ENCODE measurements around the gene AP1M2. TPM values are rescaled to one million over a fixed set of nuclear protein-coding genes. Genes with fewer than 3 reads are reported as not detected.
A peak's percentile ranks its signal among the peaks of the same experiment; 100 is the strongest.

The AP1M2 gene
- total and polyA plus RNA-seq, 7 experiments from 2014 or later: not detected

- no peak for DNase-seq
- H3K4me3 ChIP-seq (ENCODE audit: low read length): no peak overlapping the region
- intact Hi-C loops (cut with micrococcal nuclease): no loop called here
- H3K27me3 ChIP-seq (ENCODE audit: control insufficient read depth in 2 of 2, insufficient read depth in 2 of 2, low read length in 2 of 2): no peaks in the 10 kb centered on the region
- ChIA-PET CTCF (no interaction called here), POLR2A (interaction anchor here (1.0 to 1.2 kb wide), 2 partner anchors 10 to 59 kb away, joined by 3 read pairs; no protein-coding TSS in a partner anchor)
- Mint-ChIP-seq H3K36me3 (peaks cover 0 to 2% (median 0%) of the 10 kb centered on the region in 5 donors), H3K4me3 (peak overlapping the region in 1 of 10 donors; percentile 41), H3K4me1 (peaks cover 6 to 22% (median 16%) of the 10 kb centered on the region in 7 donors), H3K27ac (peak overlapping the region in 1 of 9 donors; percentile 78), H3K27me3 (peaks cover 0 to 4% (median 0%) of the 10 kb centered on the region in 5 donors), H3K9me3 (no peaks in the 10 kb centered on the region)
- ATAC-seq: no peak
- no peaks in the 10 kb centered on the region for H3K9me3 ChIP-seq (ENCODE audit: control insufficient read depth in 2 of 3, low read length in 3 of 3)
- H3K27ac ChIP-seq (ENCODE audit: low read depth, low read length): no peak overlapping the region
- H3K36me3 ChIP-seq (ENCODE audit: control insufficient read depth in 2 of 3, insufficient read depth in 3 of 3, low read length in 3 of 3): no peaks in the 10 kb centered on the region
- H3K4me1 ChIP-seq (ENCODE audit: control insufficient read depth in 2 of 2, insufficient read depth in 2 of 2, low read length in 2 of 2): peaks cover 12 to 13% of the 10 kb centered on the region in 2 donors
Observed at GRCh38 chr19:10593820-10594637, 6.9 kb upstream of the AP1M2 start.

- peaks cover 12 to 13% of the 10 kb centered on the region in 2 donors for H3K4me1 ChIP-seq (ENCODE audit: control insufficient read depth in 2 of 2, insufficient read depth in 2 of 2, low read length in 2 of 2)
- DNase-seq (no peak), ATAC-seq (no peak)
- H3K4me3 Mint-ChIP-seq: no peak overlapping the region
- peaks cover 0 to 2% (median 0%) of the 10 kb centered on the region in 5 donors for H3K36me3 Mint-ChIP-seq
- H3K36me3 ChIP-seq (ENCODE audit: control insufficient read depth in 2 of 3, insufficient read depth in 3 of 3, low read length in 3 of 3): no peaks in the 10 kb centered on the region
- H3K9me3 Mint-ChIP-seq: no peaks in the 10 kb centered on the region
- no peak overlapping the region for H3K27ac Mint-ChIP-seq
- intact Hi-C loops (cut with micrococcal nuclease): no loop called here
- H3K9me3 ChIP-seq (ENCODE audit: control insufficient read depth in 2 of 3, low read length in 3 of 3): no peaks in the 10 kb centered on the region
- peaks cover 6 to 22% (median 16%) of the 10 kb centered on the region in 7 donors for H3K4me1 Mint-ChIP-seq
- POLR2A ChIA-PET: interaction anchor here (1.2 kb wide), 2 partner anchors 9 to 10 kb away, joined by 3 to 4 read pairs; no protein-coding TSS in a partner anchor
- H3K27me3 ChIP-seq (ENCODE audit: control insufficient read depth in 2 of 2, insufficient read depth in 2 of 2, low read length in 2 of 2): no peaks in the 10 kb centered on the region
- no peak overlapping the region for H3K27ac ChIP-seq (ENCODE audit: low read depth, low read length)
- CTCF ChIA-PET: interaction anchor here (1.0 kb wide), 1 partner anchor 12 kb away, joined by 3 read pairs; no protein-coding TSS in a partner anchor
- H3K27me3 Mint-ChIP-seq: peaks cover 0 to 4% (median 0%) of the 10 kb centered on the region in 5 donors
- H3K4me3 ChIP-seq (ENCODE audit: low read length): no peak overlapping the region
Observed at GRCh38 chr19:10593148-10593547, 6.0 kb upstream of the AP1M2 start.

- H3K36me3 ChIP-seq (ENCODE audit: control insufficient read depth in 2 of 3, insufficient read depth in 3 of 3, low read length in 3 of 3): no peaks in the 10 kb centered on the region
- Mint-ChIP-seq H3K27me3 (peaks cover 7 to 23% (median 9%) of the 10 kb centered on the region in 5 donors), H3K4me3 (peak overlapping the region in 1 of 10 donors; percentile 3), H3K4me1 (peaks cover 8 to 23% (median 11%) of the 10 kb centered on the region in 7 donors), H3K9me3 (peaks cover 0 to 7% (median 0%) of the 10 kb centered on the region in 11 donors), H3K36me3 (peaks cover 0 to 7% (median 0%) of the 10 kb centered on the region in 5 donors), H3K27ac (peak overlapping the region in 1 of 9 donors; percentile 5)
- no peak overlapping the region for H3K4me3 ChIP-seq (ENCODE audit: low read length)
- POLR2A ChIA-PET: no interaction called here
- ATAC-seq (no peak), DNase-seq (no peak)
- peaks cover 0 to 5% of the 10 kb centered on the region in 2 donors for H3K4me1 ChIP-seq (ENCODE audit: control insufficient read depth in 2 of 2, insufficient read depth in 2 of 2, low read length in 2 of 2)
- no peaks in the 10 kb centered on the region for H3K27me3 ChIP-seq (ENCODE audit: control insufficient read depth in 2 of 2, insufficient read depth in 2 of 2, low read length in 2 of 2)
- intact Hi-C loops (cut with micrococcal nuclease): no loop called here
- H3K9me3 ChIP-seq (ENCODE audit: control insufficient read depth in 2 of 3, low read length in 3 of 3): no peaks in the 10 kb centered on the region
- no peak overlapping the region for H3K27ac ChIP-seq (ENCODE audit: low read depth, low read length)
- CTCF ChIA-PET: interaction anchor here (2.5 kb wide), 1 partner anchor 56 kb away, joined by 7 read pairs; no protein-coding TSS in a partner anchor
Observed at GRCh38 chr19:10587839-10588150, 683 bp upstream of the AP1M2 start.

GRCh38 chr19:10586396-10586795 is 716 bp downstream of the AP1M2 start:
- H3K9me3 ChIP-seq (ENCODE audit: control insufficient read depth in 2 of 3, low read length in 3 of 3): no peaks in the 10 kb centered on the region
- POLR2A ChIA-PET: no interaction called here
- Mint-ChIP-seq H3K9me3 (peaks cover 0 to 7% (median 0%) of the 10 kb centered on the region in 11 donors), H3K4me1 (peaks cover 8 to 23% (median 11%) of the 10 kb centered on the region in 7 donors), H3K4me3 (peak overlapping the region in 1 of 10 donors; percentile 12), H3K27ac (no peak overlapping the region), H3K27me3 (peaks cover 7 to 23% (median 9%) of the 10 kb centered on the region in 5 donors), H3K36me3 (peaks cover 0 to 7% (median 0%) of the 10 kb centered on the region in 5 donors)
- no peaks in the 10 kb centered on the region for H3K27me3 ChIP-seq (ENCODE audit: control insufficient read depth in 2 of 2, insufficient read depth in 2 of 2, low read length in 2 of 2)
- CTCF ChIA-PET: interaction anchor here (9.7 kb wide), 1 partner anchor 60 kb away, joined by 287 read pairs; no protein-coding TSS in a partner anchor
- no peak for ATAC-seq
- H3K27ac ChIP-seq (ENCODE audit: low read depth, low read length): no peak overlapping the region
- H3K36me3 ChIP-seq (ENCODE audit: control insufficient read depth in 2 of 3, insufficient read depth in 3 of 3, low read length in 3 of 3): no peaks in the 10 kb centered on the region
- intact Hi-C loops (cut with micrococcal nuclease): no loop called here
- H3K4me3 ChIP-seq (ENCODE audit: low read length): no peak overlapping the region
- DNase-seq: no peak
- peaks cover under 1 to 5% of the 10 kb centered on the region in 2 donors for H3K4me1 ChIP-seq (ENCODE audit: control insufficient read depth in 2 of 2, insufficient read depth in 2 of 2, low read length in 2 of 2)

GRCh38 chr19:10583036-10583776 is 3.9 kb downstream of the AP1M2 start:
- Histone ChIP-seq H3K4me3 (ENCODE audit: low read length) (no peak overlapping the region), H3K27me3 (ENCODE audit: control insufficient read depth in 2 of 2, insufficient read depth in 2 of 2, low read length in 2 of 2) (no peaks in the 10 kb centered on the region), H3K4me1 (ENCODE audit: control insufficient read depth in 2 of 2, insufficient read depth in 2 of 2, low read length in 2 of 2) (peaks cover 4 to 5% of the 10 kb centered on the region in 2 donors), H3K27ac (ENCODE audit: low read depth, low read length) (no peak overlapping the region), H3K9me3 (ENCODE audit: control insufficient read depth in 2 of 3, low read length in 3 of 3) (no peaks in the 10 kb centered on the region), H3K36me3 (ENCODE audit: control insufficient read depth in 2 of 3, insufficient read depth in 3 of 3, low read length in 3 of 3) (no peaks in the 10 kb centered on the region)
- POLR2A ChIA-PET: interaction anchor here (0.7 to 3.2 kb wide), 5 partner anchors 9 to 118 kb away, joined by 3 to 42 read pairs (median 3); partner anchors contain the start of gene QTRT1
- peaks cover 14 to 31% (median 17%) of the 10 kb centered on the region in 7 donors for H3K4me1 Mint-ChIP-seq
- no peak overlapping the region for H3K4me3 Mint-ChIP-seq
- intact Hi-C loops (cut with micrococcal nuclease): no loop called here
- CTCF ChIA-PET: interaction anchor here (1.0 to 9.7 kb wide), 4 partner anchors 21 to 88 kb away, joined by 4 to 287 read pairs (median 16); no protein-coding TSS in a partner anchor
- H3K27me3 Mint-ChIP-seq: peaks cover 7 to 23% (median 9%) of the 10 kb centered on the region in 5 donors
- DNase-seq (no peak), ATAC-seq (no peak)
- H3K36me3 Mint-ChIP-seq: peaks cover 0 to 7% (median 0%) of the 10 kb centered on the region in 5 donors
- H3K9me3 Mint-ChIP-seq: peaks cover 0 to 7% (median 0%) of the 10 kb centered on the region in 11 donors
- no peak overlapping the region for H3K27ac Mint-ChIP-seq

- Histone ChIP-seq H3K4me1 (ENCODE audit: control insufficient read depth in 2 of 2, insufficient read depth in 2 of 2, low read length in 2 of 2) (peaks cover 4 to 5% of the 10 kb centered on the region in 2 donors), H3K4me3 (ENCODE audit: low read length) (no peak overlapping the region), H3K9me3 (ENCODE audit: control insufficient read depth in 2 of 3, low read length in 3 of 3) (no peaks in the 10 kb centered on the region), H3K27ac (ENCODE audit: low read depth, low read length) (no peak overlapping the region), H3K27me3 (ENCODE audit: control insufficient read depth in 2 of 2, insufficient read depth in 2 of 2, low read length in 2 of 2) (no peaks in the 10 kb centered on the region), H3K36me3 (ENCODE audit: control insufficient read depth in 2 of 3, insufficient read depth in 3 of 3, low read length in 3 of 3) (no peaks in the 10 kb centered on the region)
- DNase-seq (no peak), ATAC-seq (no peak)
- no peaks in the 10 kb centered on the region for H3K36me3 Mint-ChIP-seq
- intact Hi-C loops (cut with micrococcal nuclease): no loop called here
- H3K4me3 Mint-ChIP-seq: no peak overlapping the region
- POLR2A ChIA-PET: interaction anchor here (0.7 to 3.2 kb wide), 7 partner anchors 10 to 67 kb away, joined by 3 to 42 read pairs (median 5); no protein-coding TSS in a partner anchor
- no peaks in the 10 kb centered on the region for H3K9me3 Mint-ChIP-seq
- H3K4me1 Mint-ChIP-seq: peaks cover 6 to 20% (median 12%) of the 10 kb centered on the region in 7 donors
- peaks cover 0 to 14% (median 0%) of the 10 kb centered on the region in 5 donors for H3K27me3 Mint-ChIP-seq
- no peak overlapping the region for H3K27ac Mint-ChIP-seq
- CTCF ChIA-PET: interaction anchor here (0.6 to 9.7 kb wide), 14 partner anchors 15 to 142 kb away, joined by 3 to 287 read pairs (median 6); partner anchors contain the start of gene QTRT1
Observed at GRCh38 chr19:10582091-10582490, 5.0 kb downstream of the AP1M2 start.

Data from naive thymus-derived CD4-positive, alpha-beta T cell (primary cell).